Mesenchymal stem cell (in vitro differentiated cells and primary cell): ENCODE measurements around the gene IKBKE. TPM values are rescaled to one million over a fixed set of nuclear protein-coding genes. Genes with fewer than 3 reads are reported as not detected.

ENCODE experiments used
- DNase-seq: peaks from one replicate; pipeline ENCODE4 v3.0.0-alpha.2; 2013
- H2AFZ ChIP-seq: one replicate; pipeline ENCODE4 v1.6.1; 2013; ENCODE audit warnings: low read depth, mild to moderate bottlenecking, control low read depth, inconsistent platforms, low read length, moderate library complexity
- H2AK5ac ChIP-seq: 2 replicates; pipeline ENCODE4 v1.6.1; 2013; ENCODE audit warnings: low read length, moderate library complexity, mild to moderate bottlenecking, inconsistent platforms; ENCODE audit not compliant: severe bottlenecking
- H2BK120ac ChIP-seq: one replicate; pipeline ENCODE4 v1.6.1; 2013; ENCODE audit warnings: low read depth, mild to moderate bottlenecking, inconsistent platforms, low read length, moderate library complexity
- H2BK12ac ChIP-seq, 2 experiments: one replicate each; pipeline ENCODE4 v1.6.1; 2013; ENCODE audit warnings: inconsistent platforms in 2 of 2, low read length in 2 of 2, mild to moderate bottlenecking in 2 of 2, moderate library complexity in 2 of 2, control low read depth in 1 of 2
- H2BK15ac ChIP-seq: one replicate; pipeline ENCODE4 v1.6.1; 2013; ENCODE audit warnings: mild to moderate bottlenecking, low read depth, inconsistent platforms; ENCODE audit not compliant: poor library complexity, severe bottlenecking
- H2BK5ac ChIP-seq: 2 replicates; pipeline ENCODE4 v1.6.1; 2013; ENCODE audit warnings: low read depth, mild to moderate bottlenecking, low read length, control low read depth, inconsistent platforms; ENCODE audit not compliant: poor library complexity, severe bottlenecking
- H3K14ac ChIP-seq, 2 experiments: one replicate each; pipeline ENCODE4 v1.6.1; 2013; ENCODE audit warnings: inconsistent platforms in 2 of 2, low read length in 2 of 2, control low read depth in 1 of 2, mild to moderate bottlenecking in 1 of 2, moderate library complexity in 1 of 2
- H3K18ac ChIP-seq, 2 experiments: one replicate each; pipeline ENCODE4 v1.6.1; 2013; ENCODE audit warnings: inconsistent platforms in 2 of 2, low read length in 2 of 2, control low read depth in 1 of 2, low read depth in 1 of 2, mild to moderate bottlenecking in 1 of 2
- H3K23ac ChIP-seq, 2 experiments: one replicate each; pipeline ENCODE4 v1.6.1; 2013; ENCODE audit warnings: inconsistent platforms in 2 of 2, low read length in 2 of 2, mild to moderate bottlenecking in 2 of 2, moderate library complexity in 2 of 2, control low read depth in 1 of 2
- H3K27ac ChIP-seq: 2 replicates; pipeline ENCODE4 v1.5.1; 2013; ENCODE audit warnings: mild to moderate bottlenecking, moderate library complexity, low read length, control low read depth, inconsistent platforms; ENCODE audit not compliant: poor library complexity, severe bottlenecking
- H3K27me3 ChIP-seq, 2 experiments: 2 replicates each; pipeline versions ENCODE4 v1.6.1 to v1.7.0; 2013; ENCODE audit warnings: low read length in 2 of 2, mild to moderate bottlenecking in 2 of 2, moderate library complexity in 2 of 2, control low read depth in 1 of 2, inconsistent platforms in 1 of 2; ENCODE audit not compliant: control insufficient read depth in 1 of 2, insufficient read depth in 1 of 2
- H3K36me3 ChIP-seq, 2 experiments: 2 replicates each; pipeline versions ENCODE4 v1.6.1 to v1.7.0; 2013; ENCODE audit warnings: low read length in 2 of 2, control low read depth in 1 of 2, inconsistent platforms in 1 of 2, low read depth in 1 of 2, mild to moderate bottlenecking in 1 of 2; ENCODE audit not compliant: insufficient read depth in 2 of 2, control insufficient read depth in 1 of 2
- H3K4ac ChIP-seq, 2 experiments: one replicate each; pipeline ENCODE4 v1.6.1; 2013; ENCODE audit warnings: inconsistent platforms in 2 of 2, low read length in 2 of 2, mild to moderate bottlenecking in 2 of 2, moderate library complexity in 2 of 2, control low read depth in 1 of 2, low read depth in 1 of 2
- H3K4me1 ChIP-seq: 2 replicates; pipeline ENCODE4 v1.6.1; 2013; ENCODE audit warnings: low read depth, low read length, control low read depth; ENCODE audit not compliant: control insufficient read depth, insufficient read depth
- H3K4me2 ChIP-seq: 2 replicates; pipeline ENCODE4 v1.6.1; 2013; ENCODE audit warnings: low read length, mild to moderate bottlenecking, inconsistent platforms; ENCODE audit not compliant: poor library complexity, severe bottlenecking
- H3K4me3 ChIP-seq, 2 experiments: 2 replicates each; pipeline versions ENCODE4 v1.5.1 to v1.7.0; 2013; ENCODE audit warnings: low read length in 2 of 2, mild to moderate bottlenecking in 2 of 2, control low read depth in 1 of 2, low read depth in 1 of 2; ENCODE audit not compliant: insufficient read depth in 1 of 2
- H3K79me1 ChIP-seq: replicated peaks from 2 replicates; pipeline ENCODE4 v1.6.1; 2013; ENCODE audit warnings: mild to moderate bottlenecking, control low read depth, low read length, inconsistent platforms; ENCODE audit not compliant: poor library complexity, severe bottlenecking
- H3K9ac ChIP-seq: 2 replicates; pipeline ENCODE4 v1.7.0; 2013; ENCODE audit warnings: mild to moderate bottlenecking, low read length, moderate library complexity
- H3K9me3 ChIP-seq: 2 replicates; pipeline ENCODE4 v1.7.0; 2013; ENCODE audit warnings: mild to moderate bottlenecking, low read length; ENCODE audit not compliant: control insufficient read depth
- H4K8ac ChIP-seq: one replicate; pipeline ENCODE4 v1.6.1; 2013; ENCODE audit warnings: inconsistent platforms, mild to moderate bottlenecking, low read length, moderate library complexity
- H4K91ac ChIP-seq: one replicate; pipeline ENCODE4 v1.6.1; 2013; ENCODE audit warnings: mild to moderate bottlenecking, low read length, inconsistent platforms
- WGBS: methylation state at CpG from one replicate; pipeline ENCODE4 v1.1.7; 2013; ENCODE audit warnings: mixed read lengths; 5-methylcytosine and 5-hydroxymethylcytosine counted together
- polyA plus RNA-seq, 2 experiments: library from polyadenylated mRNA; stranded (reverse); fragments of 200-250 nt; gene quantifications; one replicate each; pipeline ENCODE4 v1.2.3, GENCODE V29; 2013

IKBKE gene
- 15.5 TPM for polyA plus RNA-seq (2013, experiment 1 of 2)
- 15.3 TPM for polyA plus RNA-seq (2013, experiment 2 of 2)

GRCh38 chr1:206469933-206470691 lies at the start of gene IKBKE:
Gene IKBKE (plus strand): TSS chr1:206470476. CDS start chr1:206473228, 2,752 bp downstream.
- DNase-seq = peak; percentile 86
- Histone ChIP-seq H3K18ac (peak within 1 kb of the TSS; percentile 86 to 100), H2BK12ac (peak within 1 kb of the TSS; percentile 55 to 96), H3K27ac (peak within 1 kb of the TSS; percentile 88), H3K4ac (peak within 1 kb of the TSS; percentile 82 to 97), H2BK15ac (peak within 1 kb of the TSS; percentile 82), H3K9ac (peak within 1 kb of the TSS; percentile 86), H3K79me1 (peaks cover 7% of the 10 kb centered on the region), H3K4me2 (peak within 1 kb of the TSS; percentile 93), H3K36me3 (peaks cover 12 to 16% of the 10 kb centered on the region in 2 experiments), H3K14ac (peak within 1 kb of the TSS in 1 of 2 experiments; percentile 93), H3K23ac (peak within 1 kb of the TSS in 1 of 2 experiments; percentile 80), H3K27me3 (no peaks in the 10 kb centered on the region), H2AFZ (peak within 1 kb of the TSS; percentile 60), H2AK5ac (peak within 1 kb of the TSS; percentile 34), H2BK120ac (peak within 1 kb of the TSS; percentile 84), H2BK5ac (peak within 1 kb of the TSS; percentile 82), H3K9me3 (no peaks in the 10 kb centered on the region), H3K4me1 (peaks cover 41% of the 10 kb centered on the region), H4K8ac (peak within 1 kb of the TSS; percentile 77), H4K91ac (peak within 1 kb of the TSS; percentile 94), H3K4me3 (peak within 1 kb of the TSS; percentile 74 to 89)
- 2% methylated on average over 10 of the region's 10 CpGs for WGBS

GRCh38 chr1:206421616-206422340 lies 48.5 kb upstream of the IKBKE start:
- Histone ChIP-seq H4K8ac (no peak overlapping the region), H3K36me3 (peaks cover 20 to 88% of the 10 kb centered on the region in 2 experiments), H3K9ac (no peak overlapping the region), H3K18ac (no peak overlapping the region), H3K23ac (no peak overlapping the region), H3K4ac (no peak overlapping the region), H3K9me3 (no peaks in the 10 kb centered on the region), H3K79me1 (peaks cover 8% of the 10 kb centered on the region), H3K4me3 (no peak overlapping the region), H4K91ac (no peak overlapping the region), H2BK12ac (no peak overlapping the region), H2AFZ (no peak overlapping the region), H2AK5ac (no peak overlapping the region), H3K14ac (no peak overlapping the region), H3K27me3 (no peaks in the 10 kb centered on the region), H2BK120ac (no peak overlapping the region), H3K4me1 (no peaks in the 10 kb centered on the region), H2BK5ac (no peak overlapping the region), H3K27ac (no peak overlapping the region), H3K4me2 (no peak overlapping the region), H2BK15ac (no peak overlapping the region)
- 96% methylated on average over 11 of the region's 11 CpGs for WGBS
- DNase-seq = no peak

GRCh38 chr1:206422525-206422924 lies 47.8 kb upstream of the IKBKE start:
- no peak overlapping the region for H2BK120ac ChIP-seq
- no peak overlapping the region for H2BK12ac ChIP-seq
- H2BK5ac ChIP-seq = no peak overlapping the region
- no peak overlapping the region for H3K4me3 ChIP-seq
- no peak overlapping the region for H4K91ac ChIP-seq
- no peak for DNase-seq
- H2BK15ac ChIP-seq = no peak overlapping the region
- H2AK5ac ChIP-seq = no peak overlapping the region
- no peak overlapping the region for H2AFZ ChIP-seq
- H3K9ac ChIP-seq = no peak overlapping the region
- H3K27me3 ChIP-seq = no peaks in the 10 kb centered on the region
- H3K18ac ChIP-seq = no peak overlapping the region
- peaks cover 8% of the 10 kb centered on the region for H3K79me1 ChIP-seq
- H4K8ac ChIP-seq = no peak overlapping the region
- H3K27ac ChIP-seq = no peak overlapping the region
- H3K4me1 ChIP-seq = no peaks in the 10 kb centered on the region
- no peak overlapping the region for H3K4me2 ChIP-seq
- H3K36me3 ChIP-seq = peaks cover 24 to 93% of the 10 kb centered on the region in 2 experiments
- H3K4ac ChIP-seq = no peak overlapping the region
- H3K23ac ChIP-seq = peak overlapping the region in 1 of 2 experiments; percentile 40
- H3K9me3 ChIP-seq = no peaks in the 10 kb centered on the region
- H3K14ac ChIP-seq = peak overlapping the region in 1 of 2 experiments; percentile 65
- no CpG with 5 or more reads among the region's 1 CpG for WGBS

GRCh38 chr1:206427291-206427690 lies 43.0 kb upstream of the IKBKE start:
- H3K4me1 ChIP-seq = no peaks in the 10 kb centered on the region
- no peaks in the 10 kb centered on the region for H3K27me3 ChIP-seq
- H3K18ac ChIP-seq = no peak overlapping the region
- WGBS = 96% methylated on average over 6 of the region's 6 CpGs
- peak overlapping the region in 1 of 2 experiments; percentile 90 for H3K23ac ChIP-seq
- H2BK5ac ChIP-seq = no peak overlapping the region
- H2BK12ac ChIP-seq = no peak overlapping the region
- H3K4me3 ChIP-seq = no peak overlapping the region
- no peak overlapping the region for H3K14ac ChIP-seq
- no peak overlapping the region for H3K9ac ChIP-seq
- H3K4ac ChIP-seq = no peak overlapping the region
- no peak overlapping the region for H2AK5ac ChIP-seq
- no peak overlapping the region for H2BK15ac ChIP-seq
- H4K91ac ChIP-seq = no peak overlapping the region
- no peak overlapping the region for H4K8ac ChIP-seq
- H3K79me1 ChIP-seq = peaks cover 5% of the 10 kb centered on the region
- H2AFZ ChIP-seq = no peak overlapping the region
- no peak overlapping the region for H2BK120ac ChIP-seq
- no peak for DNase-seq
- H3K27ac ChIP-seq = no peak overlapping the region
- no peak overlapping the region for H3K4me2 ChIP-seq
- H3K36me3 ChIP-seq = peaks cover 31 to 91% of the 10 kb centered on the region in 2 experiments
- no peaks in the 10 kb centered on the region for H3K9me3 ChIP-seq
